Measurements from ENCODE around the gene HGF.

GRCh38 chr7:81684033-81684432, 85.8 kb downstream of the HGF start:
- TF ChIP-seq RNF2 (IDR thresholded peaks at IDR 0.05; ENCODE audit: borderline replicate concordance, low read depth, low read length, missing control alignments, poor library complexity, severe bottlenecking) (no peak), TEAD4 (IDR thresholded peaks at IDR 0.05; ENCODE audit: low read depth, low read length) (no peak), EZH2 (IDR thresholded peaks at IDR 0.05; ENCODE audit: low read depth, low read length, severe bottlenecking) (no peak), SP1 (IDR thresholded peaks at IDR 0.05; ENCODE audit: low read depth, low read length) (no peak), TCF12 (IDR thresholded peaks at IDR 0.05; ENCODE audit: low read depth, low read length) (no peak), POLR2A (IDR thresholded peaks at IDR 0.05; ENCODE audit: control extremely low read depth in 1 of 2, low read depth in 2 of 2, low read length in 2 of 2) (no peak), JUN (IDR thresholded peaks at IDR 0.05; ENCODE audit: low read depth, low read length) (no peak), JUND (IDR thresholded peaks at IDR 0.05; ENCODE audit: low read length) (no peak)
- TF ChIP-seq, protein P1, sequence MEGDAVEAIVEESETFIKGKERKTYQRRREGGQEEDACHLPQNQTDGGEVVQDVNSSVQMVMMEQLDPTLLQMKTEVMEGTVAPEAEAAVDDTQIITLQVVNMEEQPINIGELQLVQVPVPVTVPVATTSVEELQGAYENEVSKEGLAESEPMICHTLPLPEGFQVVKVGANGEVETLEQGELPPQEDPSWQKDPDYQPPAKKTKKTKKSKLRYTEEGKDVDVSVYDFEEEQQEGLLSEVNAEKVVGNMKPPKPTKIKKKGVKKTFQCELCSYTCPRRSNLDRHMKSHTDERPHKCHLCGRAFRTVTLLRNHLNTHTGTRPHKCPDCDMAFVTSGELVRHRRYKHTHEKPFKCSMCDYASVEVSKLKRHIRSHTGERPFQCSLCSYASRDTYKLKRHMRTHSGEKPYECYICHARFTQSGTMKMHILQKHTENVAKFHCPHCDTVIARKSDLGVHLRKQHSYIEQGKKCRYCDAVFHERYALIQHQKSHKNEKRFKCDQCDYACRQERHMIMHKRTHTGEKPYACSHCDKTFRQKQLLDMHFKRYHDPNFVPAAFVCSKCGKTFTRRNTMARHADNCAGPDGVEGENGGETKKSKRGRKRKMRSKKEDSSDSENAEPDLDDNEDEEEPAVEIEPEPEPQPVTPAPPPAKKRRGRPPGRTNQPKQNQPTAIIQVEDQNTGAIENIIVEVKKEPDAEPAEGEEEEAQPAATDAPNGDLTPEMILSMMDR (IDR thresholded peaks at IDR 0.05; ENCODE audit: control extremely low read depth in 1 of 3, insufficient read depth in 1 of 3, low read depth in 1 of 3, low read length in 3 of 3), result no peak
- TF ChIP-seq, protein P2, sequence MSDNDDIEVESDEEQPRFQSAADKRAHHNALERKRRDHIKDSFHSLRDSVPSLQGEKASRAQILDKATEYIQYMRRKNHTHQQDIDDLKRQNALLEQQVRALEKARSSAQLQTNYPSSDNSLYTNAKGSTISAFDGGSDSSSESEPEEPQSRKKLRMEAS (IDR thresholded peaks at IDR 0.05), result no peak
